HG03521 (cell line): ENCODE results near the gene PGK2.
A peak's percentile ranks its signal among the peaks of the same experiment; 100 is the strongest.
"Not testable (repeated sequence)": the region's sequence is repeated elsewhere in the genome, so short reads cannot be mapped to it uniquely, and the experiment has no call there.

Experiments used
- ATAC-seq: cut with Tn5 transposase; IDR thresholded peaks from one replicate; pipeline ENCODE4 v1.9.1; 2021; ENCODE audit warnings: mild to moderate bottlenecking, moderate library complexity; ENCODE audit not compliant: unreplicated experiment

Gene PGK2

DNA sequence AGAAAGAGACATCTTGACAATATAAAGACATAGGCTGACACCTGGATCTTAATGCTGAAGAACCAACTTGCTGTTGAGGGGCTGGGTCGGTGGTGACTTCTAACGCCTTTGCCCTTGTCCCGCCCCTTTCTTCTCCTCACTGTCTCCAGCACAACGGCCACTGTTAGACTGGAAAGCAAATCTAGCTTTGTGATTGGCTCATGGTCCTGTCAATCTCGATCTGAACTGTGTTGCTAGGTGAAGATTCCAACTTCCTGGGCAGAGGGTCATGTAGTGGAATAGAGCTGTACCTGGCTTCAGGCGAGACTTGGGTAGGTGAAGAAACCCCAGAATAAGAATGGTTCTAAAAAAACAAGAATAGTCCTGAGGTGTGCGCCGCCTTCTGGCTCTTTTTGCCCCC lies at the start of gene PGK2:
PGK2 (minus strand) TSS at position 110 of the 400 bp plus-strand sequence; CDS start at position 12, 98 bp downstream.
- ATAC-seq = no peak

DNA sequence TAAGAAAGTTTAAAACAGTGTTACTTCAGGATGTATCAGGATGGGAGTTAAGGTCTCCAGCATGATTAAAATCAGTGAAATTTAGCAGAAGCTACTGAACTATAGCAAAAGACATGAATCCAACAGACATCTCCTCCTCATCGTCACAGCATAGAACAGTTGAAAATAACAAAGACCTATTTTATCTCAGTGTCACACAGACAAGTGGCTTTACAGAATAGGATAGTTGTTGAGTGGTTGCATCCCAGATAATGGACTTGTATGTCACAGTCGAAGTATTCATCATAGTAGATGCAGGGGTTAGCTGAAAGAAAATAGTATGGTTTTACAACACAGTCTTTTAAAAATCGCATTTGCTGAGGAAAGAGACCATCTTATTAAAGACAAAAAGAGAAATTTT lies 48.1 kb upstream of the PGK2 start:
- no peak for ATAC-seq

DNA sequence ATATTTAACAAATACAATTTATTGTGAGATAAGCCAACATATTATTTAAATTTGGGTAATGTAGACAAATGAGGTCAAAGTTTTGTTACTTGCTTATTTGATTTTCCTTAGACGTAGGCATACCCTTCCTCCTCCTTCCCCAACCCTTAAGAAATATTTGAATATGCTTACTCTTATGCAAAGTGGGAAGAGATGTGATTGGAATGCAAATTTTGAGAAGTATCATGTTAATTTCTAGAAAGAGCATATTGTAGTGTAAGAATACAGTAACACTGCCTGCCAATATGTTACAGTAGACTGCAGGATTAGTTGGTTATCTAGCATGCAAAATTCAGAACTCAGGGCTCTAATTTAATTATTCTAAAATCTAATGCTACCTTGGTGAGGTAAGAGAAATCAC lies 46.3 kb upstream of the PGK2 start:
- no peak for ATAC-seq

DNA sequence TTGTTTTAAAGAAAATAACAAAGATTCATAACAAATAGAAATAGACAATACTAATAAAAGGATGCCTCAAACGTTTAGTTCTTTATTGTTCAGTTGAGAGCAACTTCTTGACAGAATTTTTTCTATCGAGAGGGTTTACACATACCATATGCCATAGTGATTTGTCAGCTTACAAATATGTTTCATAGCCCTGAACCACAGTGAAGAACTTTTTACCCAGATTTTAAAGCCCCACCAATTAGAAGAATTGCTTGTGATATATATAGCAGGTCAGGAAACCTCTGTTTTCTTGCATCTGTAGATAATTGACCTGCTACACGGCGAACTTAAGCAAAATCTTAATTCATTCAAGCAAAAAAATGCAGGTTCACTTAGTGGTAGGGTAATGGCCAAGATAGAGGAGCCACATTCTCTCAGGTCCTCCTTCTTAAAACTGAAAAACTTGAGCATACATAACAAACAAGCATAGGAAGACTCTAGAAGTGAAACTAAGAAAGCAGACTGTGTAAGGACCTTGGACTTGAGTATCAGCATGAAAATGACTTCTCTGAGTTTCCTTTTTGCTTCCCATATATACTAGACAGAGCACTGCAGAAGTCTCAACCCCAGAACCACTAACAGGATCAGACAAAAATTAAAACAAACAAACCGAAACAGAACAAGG lies 39.8 kb upstream of the PGK2 start:
- ATAC-seq = peak; percentile 96

DNA sequence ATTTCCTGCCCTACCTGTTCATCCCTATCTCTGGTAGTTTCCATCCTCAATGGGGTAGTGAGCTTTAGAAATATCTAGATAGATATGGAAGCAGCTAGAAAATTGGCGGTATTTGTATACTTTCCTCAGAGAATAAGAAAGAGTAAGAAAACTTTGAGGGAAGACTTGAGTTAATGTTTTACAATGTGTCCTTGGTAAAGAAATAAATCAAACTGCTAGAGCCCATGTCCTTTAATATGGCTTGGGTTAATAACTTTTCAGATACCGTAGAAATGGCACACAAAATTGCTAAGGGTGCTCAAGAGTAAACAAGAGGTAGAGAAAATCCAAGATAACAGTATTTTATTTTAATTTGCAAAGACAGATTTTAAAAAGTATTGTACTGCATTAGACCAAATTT lies 28.1 kb upstream of the PGK2 start:
- ATAC-seq = no peak

GRCh38 chr6:49813248-49813647 lies 26.2 kb upstream of the PGK2 start:
- no peak for ATAC-seq

GRCh38 chr6:49806145-49806544 lies 19.1 kb upstream of the PGK2 start:
- no peak for ATAC-seq

DNA sequence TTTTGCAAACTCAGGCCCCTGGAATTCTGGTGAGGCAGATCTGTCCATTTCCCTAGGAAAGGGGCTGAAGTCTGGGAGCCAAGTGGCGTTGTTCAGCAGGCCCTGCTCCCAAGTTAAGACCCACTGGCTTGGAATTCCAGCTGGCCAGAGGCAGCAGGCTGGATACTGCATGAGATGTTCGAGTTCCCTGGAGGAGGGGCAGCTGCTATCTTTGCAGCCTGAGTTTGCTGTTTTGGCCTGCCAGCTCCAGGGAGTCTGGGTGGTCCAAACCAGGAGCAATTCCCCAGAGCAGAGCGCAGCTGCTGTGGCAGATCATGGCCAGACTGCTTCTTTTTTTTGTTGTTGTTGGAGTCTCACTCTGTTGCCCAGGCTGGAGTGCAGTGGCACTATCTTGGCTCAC lies 18.2 kb upstream of the PGK2 start:
- no peak for ATAC-seq

DNA sequence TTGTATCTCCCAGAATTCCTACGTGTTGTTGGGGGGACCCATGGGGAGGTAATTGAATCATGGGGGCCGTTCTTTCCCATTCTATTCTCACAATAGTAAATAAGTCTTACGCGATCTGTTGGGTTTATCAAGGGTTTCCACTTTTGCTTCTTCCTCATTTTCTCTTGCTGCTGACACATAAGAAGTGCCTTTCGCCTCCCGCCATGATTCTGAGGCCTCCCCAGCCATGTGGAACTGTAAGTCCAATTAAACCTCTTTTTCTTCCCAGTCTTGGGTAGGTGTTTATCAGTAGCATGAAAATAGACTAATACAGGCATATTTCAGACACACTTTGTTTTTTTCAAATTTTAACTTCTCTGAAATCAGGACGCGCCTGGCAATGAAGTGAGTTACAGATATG lies 14.4 kb upstream of the PGK2 start:
- no peak for ATAC-seq

DNA sequence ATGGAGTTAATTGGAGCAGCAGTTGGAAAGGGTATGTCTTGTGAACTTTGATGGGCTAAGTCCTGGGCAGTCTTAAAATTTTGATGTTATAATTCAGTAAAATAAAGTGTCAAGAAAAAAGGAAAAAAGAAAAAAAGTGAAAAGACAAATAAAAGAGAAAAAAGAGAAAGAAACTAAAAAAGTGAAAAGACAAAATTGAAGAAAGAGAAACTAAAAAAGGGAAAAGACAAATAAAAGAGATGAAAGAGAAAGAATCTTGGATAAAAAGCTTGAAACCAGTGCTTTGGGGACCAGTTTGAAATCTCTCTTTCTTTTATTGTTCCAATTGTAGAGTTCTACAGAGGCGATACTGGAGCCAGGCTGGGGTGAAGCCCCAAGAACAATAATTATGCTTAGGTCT lies 12.0 kb upstream of the PGK2 start:
- ATAC-seq = no peak

DNA sequence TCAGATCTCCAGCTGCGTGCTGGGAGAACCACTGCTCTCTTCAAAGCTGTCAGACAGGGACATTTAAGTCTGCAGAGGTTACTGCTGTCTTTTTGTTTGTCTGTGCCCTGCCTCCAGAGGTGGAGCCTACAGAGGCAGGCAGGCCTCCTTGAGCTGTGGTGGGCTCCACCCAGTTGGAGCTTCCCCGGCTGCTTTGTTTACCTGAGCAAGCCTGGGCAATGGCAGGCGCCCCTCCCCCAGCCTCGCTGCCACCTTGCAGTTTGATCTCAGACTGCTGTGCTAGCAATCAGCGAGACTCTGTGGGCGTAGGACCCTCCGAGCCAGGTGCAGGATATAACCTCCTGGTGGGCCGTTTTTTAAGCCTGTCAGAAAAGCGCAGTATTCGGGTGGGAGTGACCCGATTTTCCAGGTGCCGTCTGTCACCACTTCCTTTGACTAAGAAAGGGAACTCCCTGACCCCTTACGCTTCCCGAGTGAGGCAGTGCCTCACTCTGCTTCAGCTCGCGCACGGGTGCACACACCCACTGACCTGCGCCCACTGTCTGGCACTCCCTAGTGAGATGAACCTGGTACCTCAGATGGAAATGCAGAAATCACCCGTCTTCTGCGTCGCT lies 9.9 kb upstream of the PGK2 start:
- not testable (repeated sequence) for ATAC-seq

- no peak for ATAC-seq
Observed at GRCh38 chr6:49790341-49790740, 3.3 kb upstream of the PGK2 start.

DNA sequence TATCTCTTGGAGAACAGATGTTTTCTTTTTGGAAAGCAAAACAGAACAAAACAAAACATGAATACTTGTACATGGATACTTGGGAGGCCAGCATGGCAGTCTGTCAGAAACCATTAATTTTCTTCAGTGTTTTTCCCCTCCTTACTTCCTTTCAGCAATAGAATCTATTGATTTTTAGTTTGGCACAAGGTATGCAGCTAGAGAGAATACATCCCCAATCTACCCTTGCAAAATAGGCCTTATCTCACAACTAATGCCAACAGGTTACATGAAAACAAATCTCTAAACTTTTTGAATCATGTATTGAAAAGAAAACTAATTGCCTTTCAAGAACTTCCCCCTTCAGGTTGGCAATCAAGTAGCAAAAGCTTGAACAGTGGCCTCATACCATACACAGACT lies 2.8 kb downstream of the PGK2 start:
- no peak for ATAC-seq

GRCh38 chr6:49782725-49783124 lies 4.4 kb downstream of the PGK2 start:
- no peak for ATAC-seq

DNA sequence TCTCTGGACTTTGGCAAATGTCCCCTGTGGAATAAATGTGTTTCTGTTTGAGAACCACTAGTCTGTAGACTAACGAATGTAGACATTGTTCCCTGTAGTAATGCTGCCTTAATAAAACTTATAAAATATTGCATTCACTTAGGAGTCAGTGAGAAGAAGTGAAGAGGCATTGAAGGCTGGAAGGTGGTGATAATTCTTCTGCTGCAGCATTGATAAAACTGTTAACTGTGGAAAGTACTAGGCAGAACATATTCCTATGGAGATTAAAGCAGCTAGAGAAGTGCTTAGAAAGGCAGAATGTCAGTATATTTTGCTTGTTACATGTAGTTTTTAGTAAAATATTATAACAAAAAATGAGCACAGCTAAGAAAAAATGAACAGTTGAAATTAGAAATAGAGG lies 4.8 kb downstream of the PGK2 start:
- no peak for ATAC-seq

DNA sequence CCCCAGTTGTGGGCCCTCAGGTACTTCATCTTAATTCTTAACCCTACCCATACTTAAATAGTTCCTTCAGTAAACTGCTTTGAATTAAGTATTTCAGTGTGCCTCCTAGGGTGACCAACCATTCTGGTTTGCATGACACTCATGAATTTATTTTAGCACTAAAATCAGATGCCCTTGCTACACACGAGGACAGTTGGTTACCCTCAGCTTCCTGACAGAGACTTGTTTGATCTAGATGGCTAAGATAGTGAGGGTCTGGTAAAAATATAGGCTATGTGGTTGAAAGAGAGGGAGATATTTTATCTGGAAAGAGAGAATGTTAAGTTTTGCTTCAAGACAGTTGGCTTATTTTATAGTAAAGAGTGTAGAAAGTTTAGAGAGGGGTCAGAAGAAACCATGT lies 10.6 kb downstream of the PGK2 start:
- no peak for ATAC-seq

DNA sequence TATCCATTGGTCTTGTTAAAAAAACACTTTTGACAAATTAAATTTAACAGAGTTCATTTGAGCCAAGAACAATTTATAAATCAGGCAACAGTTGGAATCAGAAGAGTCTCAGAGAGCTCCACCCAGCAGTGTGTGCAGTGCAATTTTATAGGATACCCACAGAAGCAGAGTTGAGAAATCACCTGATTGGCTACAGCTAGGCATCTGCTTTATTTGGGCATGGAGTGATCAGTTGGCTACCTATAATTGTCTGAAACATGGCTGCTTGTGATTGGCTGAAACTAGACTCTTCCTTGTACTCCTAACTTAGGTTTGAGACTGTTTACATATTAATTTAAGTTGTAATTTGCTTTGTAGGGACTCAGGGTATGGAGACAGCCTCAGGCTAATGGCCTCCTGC lies 12.0 kb downstream of the PGK2 start:
- ATAC-seq = no peak

GRCh38 chr6:49772285-49772684 lies 14.8 kb downstream of the PGK2 start:
- ATAC-seq = no peak

- ATAC-seq = no peak
Observed at GRCh38 chr6:49766762-49767161, 20.3 kb downstream of the PGK2 start.

- no peak for ATAC-seq
Observed at GRCh38 chr6:49764571-49765236, 22.4 kb downstream of the PGK2 start.

DNA sequence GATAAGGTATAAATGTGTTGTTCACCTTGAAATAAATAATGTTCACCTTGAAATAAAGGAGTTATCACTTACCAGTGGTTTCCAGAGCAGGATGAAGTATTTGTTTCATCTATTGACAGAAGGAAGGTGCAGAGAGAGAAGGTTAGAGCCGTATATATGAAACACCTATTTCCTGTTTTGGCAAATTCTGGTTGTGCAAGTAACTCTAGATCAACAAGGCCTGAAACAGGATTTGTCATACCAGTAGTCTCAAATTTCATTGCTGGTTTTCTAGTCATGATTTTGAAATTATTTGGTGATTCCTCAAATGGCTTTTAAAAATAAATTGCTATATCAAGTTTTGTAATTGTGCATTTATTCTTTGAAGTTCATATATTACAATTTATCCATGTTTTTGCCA lies 42.8 kb downstream of the PGK2 start, which contains the start of gene CRISP3:
CRISP3 (minus strand) TSS at position 130 of the 400 bp plus-strand sequence; CDS start at position 109, 21 bp downstream.
- ATAC-seq = no peak

GRCh38 chr6:49743429-49743828 lies 43.7 kb downstream of the PGK2 start:
- no peak for ATAC-seq
